CD4-positive, alpha-beta T cell (primary cell): ENCODE results near the gene RESP18. TPM values are rescaled to one million over a fixed set of nuclear protein-coding genes. Genes with fewer than 3 reads are reported as not detected.

Source experiments
- ATAC-seq: fragments of 200-7000 bp; cut with Tn5 transposase; one replicate; pipeline ENCODE4 v1.10.0; 2022; ENCODE audit warnings: mild to moderate bottlenecking; ENCODE audit not compliant: poor library complexity
- CTCF ChIA-PET: fragments of 350-600 bp; sonication (Branson Sonifier 250); formaldehyde crosslinking; loops from one replicate; lab custom pipeline; 2021; ENCODE audit warnings: antibody characterized with exemption, inconsistent platforms; lab: Charles Lee
- POLR2A ChIA-PET: fragments of 350-600 bp; sonication (Branson Sonifier 250); formaldehyde crosslinking; loops from one replicate; lab custom pipeline; 2021; ENCODE audit warnings: antibody characterized with exemption, inconsistent platforms; lab: Charles Lee
- DNase-seq, 14 experiments: peaks; one replicate each; pipeline ENCODE4 v3.0.0-alpha.2; 2013 to 2020; ENCODE audit warnings: mixed read lengths in 2 of 14
- H3K27ac ChIP-seq, 2 donors: one replicate each; pipeline versions ENCODE4 v1.5.1 to v1.7.0; 2013; ENCODE audit warnings: low read length in 2 of 2, low read depth in 1 of 2, mild to moderate bottlenecking in 1 of 2
- H3K27me3 ChIP-seq, 2 experiments: 1 replicate in 1 of 2; 2 replicates in 1 of 2; pipeline versions ENCODE4 v1.6.1 to v1.7.0; 2013; ENCODE audit warnings: low read length in 2 of 2, control low read depth in 1 of 2, mild to moderate bottlenecking in 1 of 2, moderate library complexity in 1 of 2; ENCODE audit not compliant: insufficient read depth in 2 of 2, control insufficient read depth in 1 of 2
- H3K36me3 ChIP-seq: one replicate; pipeline ENCODE4 v1.6.1; 2013; ENCODE audit warnings: low read length, control low read depth; ENCODE audit not compliant: insufficient read depth
- H3K4me1 ChIP-seq: one replicate; pipeline ENCODE4 v1.6.1; 2013; ENCODE audit warnings: low read length, control low read depth; ENCODE audit not compliant: insufficient read depth
- H3K4me3 ChIP-seq: one replicate; pipeline ENCODE4 v1.5.1; 2013; ENCODE audit warnings: mild to moderate bottlenecking, low read length, moderate library complexity
- H3K9me3 ChIP-seq, 2 experiments: 1 replicate in 1 of 2; 2 replicates in 1 of 2; pipeline versions ENCODE4 v1.6.1 to v1.7.0; 2013; ENCODE audit warnings: low read length in 2 of 2, mild to moderate bottlenecking in 2 of 2, control low read depth in 1 of 2, moderate library complexity in 1 of 2; ENCODE audit not compliant: control insufficient read depth in 1 of 2, insufficient read depth in 1 of 2
- H3K27ac Mint-ChIP-seq: one replicate; pipeline ENCODE4 v1.8.0; 2020; ENCODE audit warnings: mixed read lengths
- H3K27me3 Mint-ChIP-seq: one replicate; pipeline ENCODE4 v1.8.0; 2021; ENCODE audit warnings: mixed read lengths
- H3K36me3 Mint-ChIP-seq: one replicate; pipeline ENCODE4 v1.8.0; 2021; ENCODE audit warnings: low read depth, mixed read lengths
- H3K4me1 Mint-ChIP-seq: one replicate; pipeline ENCODE4 v1.8.0; 2021; ENCODE audit warnings: low read depth, mixed read lengths
- H3K4me3 Mint-ChIP-seq: one replicate; pipeline ENCODE4 v1.8.0; 2020; ENCODE audit warnings: mild to moderate bottlenecking, mixed read lengths
- H3K9me3 Mint-ChIP-seq: one replicate; pipeline ENCODE4 v1.8.0; 2020; ENCODE audit warnings: mixed read lengths
- CTCF ChIP-seq: fragments of 200-600 bp; IDR thresholded peaks from one replicate; pipeline ENCODE4 v1.8.0; 2022; ENCODE audit warnings: antibody characterized with exemption, mild to moderate bottlenecking
- intact Hi-C, 2 experiments: fragments of 100-400 bp; cut with DNase I in 1 of 2; cut with micrococcal nuclease in 1 of 2; formaldehyde crosslinking; loops; one replicate each; pipeline versions ENCODE4 v1.15.1 to v1.9.0; 2023 to 2025; cut with DNase I, micrococcal nuclease
- total RNA-seq, 174 experiments: library from RNA in 2 of 174; stranded (reverse) in 2 of 174; gene quantifications; one replicate each; pipeline ENCODE4 v1.2.3 and lab custom pipeline; 2021 to 2026

The RESP18 gene
- total RNA-seq, 2 experiments from 2014 or later, result not detected

DNA sequence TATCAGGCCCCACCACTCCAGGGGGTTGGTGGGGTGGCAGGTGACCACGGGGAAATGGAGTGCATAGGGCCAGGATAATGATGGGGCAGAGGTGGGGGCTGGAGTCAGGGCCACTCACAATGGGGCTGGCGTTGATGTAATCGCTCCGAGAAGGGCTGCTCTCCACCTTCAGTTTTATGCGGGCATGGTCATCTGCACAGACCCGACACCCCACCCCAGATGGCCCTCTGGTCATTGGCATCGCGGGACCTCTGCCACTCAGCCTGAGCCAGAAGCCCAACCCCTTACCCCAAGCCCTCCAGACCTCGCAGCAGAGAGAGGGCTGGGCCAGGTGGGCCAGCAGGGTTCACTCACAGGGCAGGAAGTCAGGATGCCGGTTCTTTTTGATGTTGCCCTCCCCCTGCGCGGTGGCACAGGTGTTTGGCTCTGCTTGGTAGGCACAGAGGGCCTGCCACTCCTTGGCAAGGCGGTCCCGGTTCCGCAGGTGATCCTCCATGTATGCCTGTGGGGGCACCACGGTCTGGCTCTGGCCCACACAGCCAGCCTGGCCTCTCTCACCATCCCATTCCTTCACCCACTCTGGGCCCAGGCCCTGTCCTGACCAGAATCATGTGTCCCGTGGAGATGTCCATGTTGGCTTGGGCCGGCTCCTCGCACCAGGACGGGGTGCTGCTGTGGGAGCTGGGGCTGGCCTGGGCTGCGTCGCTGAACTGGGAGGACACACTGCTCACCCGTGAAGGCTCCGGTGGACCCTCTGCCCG is 35.7 kb downstream of the RESP18 start:
- Histone ChIP-seq H3K27me3 (peaks cover 0 to 4% of the 10 kb centered on the region in 2 experiments), H3K9me3 (peaks cover 0 to 6% of the 10 kb centered on the region in 2 experiments), H3K4me1 (peaks cover 33% of the 10 kb centered on the region), H3K27ac (no peak overlapping the region), H3K36me3 (no peaks in the 10 kb centered on the region), H3K4me3 (no peak overlapping the region)
- no peak overlapping the region for H3K4me3 Mint-ChIP-seq
- ATAC-seq (peak; percentile 15), DNase-seq (peak in 4 of 14 experiments; percentile 17 to 42 (median 28))
- H3K9me3 Mint-ChIP-seq, result no peaks in the 10 kb centered on the region
- ChIA-PET CTCF (interaction anchor here (2.6 kb wide), 1 partner anchor 68 kb away, joined by 42 read pairs; the partner anchor contains the start of genes ANKZF1 and ATG9A), POLR2A (no interaction called here)
- peaks cover 23% of the 10 kb centered on the region for H3K27me3 Mint-ChIP-seq
- intact Hi-C loops, result loop anchor here (5.0 to 10.0 kb wide), 4 partner anchors 90 to 248 kb away; partner anchors contain the start of genes CHPF (in 1 of the 2), CNPPD1 (in 1 of the 2), DNPEP (in 1 of the 2) and RETREG2 (in 1 of the 2)
- peaks cover 32% of the 10 kb centered on the region for H3K4me1 Mint-ChIP-seq
- no peaks in the 10 kb centered on the region for H3K36me3 Mint-ChIP-seq
- H3K27ac Mint-ChIP-seq, result no peak overlapping the region
- no peak for TF ChIP-seq CTCF

- H3K36me3 Mint-ChIP-seq, result no peaks in the 10 kb centered on the region
- peaks cover 0 to 4% of the 10 kb centered on the region in 2 experiments for H3K27me3 ChIP-seq
- no peak overlapping the region for H3K4me3 ChIP-seq
- H3K4me3 Mint-ChIP-seq, result no peak overlapping the region
- H3K27ac ChIP-seq, result no peak overlapping the region
- no peak for TF ChIP-seq CTCF
- no peak for ATAC-seq
- no peak overlapping the region for H3K27ac Mint-ChIP-seq
- ChIA-PET POLR2A (interaction anchor here (1.8 to 3.3 kb wide), 8 partner anchors 17 to 120 kb away, joined by 7 to 55 read pairs (median 20); partner anchors contain the start of genes ANKZF1, ATG9A, CNPPD1 and DNAJB2), CTCF (interaction anchor here (1.6 to 2.6 kb wide), 5 partner anchors 15 to 124 kb away, joined by 17 to 190 read pairs (median 42); partner anchors contain the start of genes ANKZF1, ATG9A, DNAJB2 and SLC23A3)
- H3K27me3 Mint-ChIP-seq, result peaks cover 17% of the 10 kb centered on the region
- intact Hi-C loops, result loop anchor here (5.0 to 10.0 kb wide), 4 partner anchors 91 to 249 kb away; partner anchors contain the start of genes CHPF (in 1 of the 2), CNPPD1 (in 1 of the 2), DNPEP (in 1 of the 2) and RETREG2 (in 1 of the 2)
- no peak for DNase-seq
- H3K4me1 Mint-ChIP-seq, result peaks cover 32% of the 10 kb centered on the region
- peaks cover 0 to 6% of the 10 kb centered on the region in 2 experiments for H3K9me3 ChIP-seq
- peaks cover 33% of the 10 kb centered on the region for H3K4me1 ChIP-seq
- no peaks in the 10 kb centered on the region for H3K9me3 Mint-ChIP-seq
- H3K36me3 ChIP-seq, result no peaks in the 10 kb centered on the region
Observed at GRCh38 chr2:219296142-219296541, 36.4 kb downstream of the RESP18 start.
